GM23338 (cell line): Measurements from ENCODE around the gene PHAX. TPM values are rescaled to one million over a fixed set of nuclear protein-coding genes. Genes with fewer than 3 reads are reported as not detected.
A peak's percentile ranks its signal among the peaks of the same experiment; 100 is the strongest.

Experiments
- ATAC-seq: fragments of 200-7000 bp; cut with Tn5 transposase; 3 replicates; pipeline ENCODE4 v1.9.1; 2020
- DNase-seq: peaks from one replicate; pipeline ENCODE4 v3.0.0-alpha.2; 2015; ENCODE audit warnings: low spot score
- H2AFZ ChIP-seq: fragments of 200-600 bp; sonication (generic); 2 replicates; pipeline ENCODE4 v1.8.0; 2016; ENCODE audit warnings: antibody characterized with exemption, mild to moderate bottlenecking, moderate library complexity
- H3F3A ChIP-seq: fragments of 200-600 bp; sonication (generic); replicated peaks from 2 replicates; pipeline ENCODE4 v1.8.0; 2017; ENCODE audit warnings: antibody characterized with exemption, mixed run types, low read depth
- H3K27ac ChIP-seq: fragments of 200-600 bp; sonication (generic); 2 replicates; pipeline ENCODE4 v1.6.1; 2016; ENCODE audit warnings: low read depth
- H3K27me3 ChIP-seq: fragments of 200-600 bp; sonication (generic); 2 replicates; pipeline ENCODE4 v1.8.0; 2016; ENCODE audit warnings: mild to moderate bottlenecking, mixed run types, moderate library complexity; ENCODE audit not compliant: insufficient read depth
- H3K36me3 ChIP-seq: fragments of 200-600 bp; sonication (generic); 2 replicates; pipeline ENCODE4 v1.8.0; 2016; ENCODE audit warnings: mild to moderate bottlenecking; ENCODE audit not compliant: insufficient read depth
- H3K4me1 ChIP-seq: fragments of 200-600 bp; sonication (generic); 2 replicates; pipeline ENCODE4 v1.8.0; 2016; ENCODE audit warnings: mild to moderate bottlenecking, moderate library complexity; ENCODE audit not compliant: insufficient read depth
- H3K4me2 ChIP-seq: fragments of 200-600 bp; sonication (generic); 2 replicates; pipeline ENCODE4 v1.7.1; 2017; ENCODE audit warnings: mixed run types
- H3K4me3 ChIP-seq: fragments of 200-600 bp; sonication (generic); 2 replicates; pipeline ENCODE4 v1.6.1; 2016; ENCODE audit warnings: mixed run types
- H3K79me2 ChIP-seq: fragments of 200-600 bp; sonication (generic); replicated peaks from 2 replicates; pipeline ENCODE4 v1.8.0; 2017; ENCODE audit warnings: mild to moderate bottlenecking; ENCODE audit not compliant: insufficient read depth
- H3K9me2 ChIP-seq: fragments of 200-600 bp; sonication (generic); 2 replicates; pipeline ENCODE4 v1.8.0; 2017; ENCODE audit not compliant: insufficient read depth
- H4K20me1 ChIP-seq: fragments of 200-600 bp; sonication (generic); replicated peaks from 2 replicates; pipeline ENCODE4 v1.8.0; 2017; ENCODE audit warnings: mild to moderate bottlenecking; ENCODE audit not compliant: insufficient read depth
- H3K27ac Mint-ChIP-seq: 2 replicates; pipeline ENCODE4 v1.8.0; 2020; ENCODE audit warnings: inconsistent platforms, mild to moderate bottlenecking, moderate library complexity, mixed read lengths
- H3K27me3 Mint-ChIP-seq: 3 replicates; pipeline ENCODE4 v1.8.0; 2022; ENCODE audit warnings: low read depth, mild to moderate bottlenecking, moderate library complexity, mixed read lengths, inconsistent platforms; ENCODE audit not compliant: insufficient read depth, poor library complexity
- H3K36me3 Mint-ChIP-seq: 3 replicates; pipeline ENCODE4 v1.8.0; 2021; ENCODE audit warnings: low read depth, mild to moderate bottlenecking, inconsistent platforms, moderate library complexity, mixed read lengths
- H3K4me1 Mint-ChIP-seq: 3 replicates; pipeline ENCODE4 v1.8.0; 2020; ENCODE audit warnings: mild to moderate bottlenecking, inconsistent platforms, mixed read lengths
- H3K4me3 Mint-ChIP-seq: 3 replicates; pipeline ENCODE4 v1.8.0; 2021; ENCODE audit warnings: moderate library complexity, mild to moderate bottlenecking, inconsistent platforms, mixed read lengths
- H3K9me3 Mint-ChIP-seq: 3 replicates; pipeline ENCODE4 v1.8.0; 2020; ENCODE audit warnings: moderate library complexity, mild to moderate bottlenecking, inconsistent platforms, mixed read lengths
- EZH2phosphoT487 ChIP-seq: fragments of 200-600 bp; sonication (generic); IDR thresholded peaks from one replicate; pipeline ENCODE4 v1.8.1; 2018; ENCODE audit warnings: antibody characterized with exemption; ENCODE audit not compliant: unreplicated experiment
- JUNB ChIP-seq: IDR thresholded peaks from one replicate; pipeline ENCODE4 v1.6.1; 2016; ENCODE audit warnings: antibody characterized with exemption; ENCODE audit not compliant: unreplicated experiment
- POLR2AphosphoS5 ChIP-seq: IDR thresholded peaks from 2 replicates; pipeline ENCODE4 v1.6.1; 2016; ENCODE audit warnings: antibody characterized with exemption, low read depth
- ZNF331 ChIP-seq: fragments of 250-450 bp; sonication (Bioruptor Pico); IDR thresholded peaks from 2 replicates; pipeline ENCODE4 v1.5.0; 2020; ENCODE audit warnings: low read depth, mild to moderate bottlenecking, moderate library complexity
- polyA plus RNA-seq: library from polyadenylated mRNA; unstranded; fragments of >200 nt; fragmentation: Nextera tagmentation; extraction: Ambion mirVana; gene quantifications from 2 replicates; pipeline ENCODE4 v1.2.1, GENCODE V29; 2016
- total RNA-seq: library from RNA; depleted of rRNA; stranded (reverse); fragments of >200 nt; shearing (Covaris generic); gene quantifications from 2 replicates; pipeline ENCODE4 v1.2.3, GENCODE V29; 2014
- TF ChIP-seq, protein P1 (sequence below), 2 experiments: fragments of 200-600 bp in 1 of 2; sonication (generic) in 1 of 2; conservative IDR thresholded peaks; 2 replicates each; pipeline versions ENCODE4 v1.5.1 to v1.6.1; 2016 to 2017; ENCODE audit warnings: antibody characterized with exemption in 2 of 2, low read depth in 2 of 2, mild to moderate bottlenecking in 2 of 2, moderate library complexity in 1 of 2
- TF ChIP-seq, protein P2 (sequence below): IDR thresholded peaks from one replicate; pipeline ENCODE4 v1.6.1; 2018; ENCODE audit warnings: antibody characterized with exemption; ENCODE audit not compliant: unreplicated experiment
- TF ChIP-seq, protein P3 (sequence below): IDR thresholded peaks from 2 replicates; pipeline ENCODE4 v1.6.1; 2016; ENCODE audit warnings: antibody characterized with exemption

The PHAX gene
- total and polyA plus RNA-seq, 2 experiments from 2014 or later = 75.9 to 140 TPM

DNA sequence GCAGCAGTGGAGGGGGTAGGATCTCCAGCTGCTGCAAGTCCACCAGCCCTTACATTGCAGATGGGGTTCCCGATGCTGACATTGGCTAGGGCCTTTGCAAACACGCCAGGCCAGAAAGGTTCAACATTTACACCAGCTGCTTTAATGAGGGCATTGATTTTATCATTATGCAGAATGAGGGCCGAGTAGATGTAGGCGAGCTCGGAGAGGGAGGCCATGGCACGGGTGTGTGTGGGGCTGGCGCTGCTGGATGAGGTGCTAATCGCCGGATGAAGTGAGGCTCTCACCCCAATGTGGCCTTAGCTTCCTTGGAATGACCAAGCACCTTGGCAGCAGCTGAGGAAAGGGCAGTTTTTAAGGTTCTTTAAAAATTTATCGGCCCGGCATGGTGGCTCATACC lies 27.4 kb downstream of the PHAX start:
- Histone ChIP-seq H3K79me2 (no peaks in the 10 kb centered on the region; the same call in 1 of the 2 replicates), H3K4me1 (no peaks in the 10 kb centered on the region), H4K20me1 (no peaks in the 10 kb centered on the region), H3F3A (0 out of 2 replicates have a peak, but pooled peaks cover 11% of the 10 kb centered on the region), H2AFZ (no peak overlapping the region), H3K9me2 (no peaks in the 10 kb centered on the region), H3K27ac (peak overlapping the region; percentile 86), H3K4me3 (no peak overlapping the region), H3K27me3 (no peaks in the 10 kb centered on the region), H3K4me2 (no peak overlapping the region), H3K36me3 (peaks cover 15% of the 10 kb centered on the region)
- Mint-ChIP-seq H3K27ac (peak overlapping the region; percentile 49; the same call in 1 of the 2 replicates), H3K27me3 (peaks cover 15% of the 10 kb centered on the region), H3K4me1 (0 out of 3 replicates have a peak, but pooled peaks cover 2% of the 10 kb centered on the region), H3K36me3 (peaks cover 29% of the 10 kb centered on the region), H3K9me3 (no peaks in the 10 kb centered on the region), H3K4me3 (no peak overlapping the region)
- TF ChIP-seq, protein P1, sequence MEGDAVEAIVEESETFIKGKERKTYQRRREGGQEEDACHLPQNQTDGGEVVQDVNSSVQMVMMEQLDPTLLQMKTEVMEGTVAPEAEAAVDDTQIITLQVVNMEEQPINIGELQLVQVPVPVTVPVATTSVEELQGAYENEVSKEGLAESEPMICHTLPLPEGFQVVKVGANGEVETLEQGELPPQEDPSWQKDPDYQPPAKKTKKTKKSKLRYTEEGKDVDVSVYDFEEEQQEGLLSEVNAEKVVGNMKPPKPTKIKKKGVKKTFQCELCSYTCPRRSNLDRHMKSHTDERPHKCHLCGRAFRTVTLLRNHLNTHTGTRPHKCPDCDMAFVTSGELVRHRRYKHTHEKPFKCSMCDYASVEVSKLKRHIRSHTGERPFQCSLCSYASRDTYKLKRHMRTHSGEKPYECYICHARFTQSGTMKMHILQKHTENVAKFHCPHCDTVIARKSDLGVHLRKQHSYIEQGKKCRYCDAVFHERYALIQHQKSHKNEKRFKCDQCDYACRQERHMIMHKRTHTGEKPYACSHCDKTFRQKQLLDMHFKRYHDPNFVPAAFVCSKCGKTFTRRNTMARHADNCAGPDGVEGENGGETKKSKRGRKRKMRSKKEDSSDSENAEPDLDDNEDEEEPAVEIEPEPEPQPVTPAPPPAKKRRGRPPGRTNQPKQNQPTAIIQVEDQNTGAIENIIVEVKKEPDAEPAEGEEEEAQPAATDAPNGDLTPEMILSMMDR (conservative IDR thresholded peaks at IDR 0.05; ENCODE audit: low read depth in 2 of 2) = no peak
- TF ChIP-seq, protein P2, sequence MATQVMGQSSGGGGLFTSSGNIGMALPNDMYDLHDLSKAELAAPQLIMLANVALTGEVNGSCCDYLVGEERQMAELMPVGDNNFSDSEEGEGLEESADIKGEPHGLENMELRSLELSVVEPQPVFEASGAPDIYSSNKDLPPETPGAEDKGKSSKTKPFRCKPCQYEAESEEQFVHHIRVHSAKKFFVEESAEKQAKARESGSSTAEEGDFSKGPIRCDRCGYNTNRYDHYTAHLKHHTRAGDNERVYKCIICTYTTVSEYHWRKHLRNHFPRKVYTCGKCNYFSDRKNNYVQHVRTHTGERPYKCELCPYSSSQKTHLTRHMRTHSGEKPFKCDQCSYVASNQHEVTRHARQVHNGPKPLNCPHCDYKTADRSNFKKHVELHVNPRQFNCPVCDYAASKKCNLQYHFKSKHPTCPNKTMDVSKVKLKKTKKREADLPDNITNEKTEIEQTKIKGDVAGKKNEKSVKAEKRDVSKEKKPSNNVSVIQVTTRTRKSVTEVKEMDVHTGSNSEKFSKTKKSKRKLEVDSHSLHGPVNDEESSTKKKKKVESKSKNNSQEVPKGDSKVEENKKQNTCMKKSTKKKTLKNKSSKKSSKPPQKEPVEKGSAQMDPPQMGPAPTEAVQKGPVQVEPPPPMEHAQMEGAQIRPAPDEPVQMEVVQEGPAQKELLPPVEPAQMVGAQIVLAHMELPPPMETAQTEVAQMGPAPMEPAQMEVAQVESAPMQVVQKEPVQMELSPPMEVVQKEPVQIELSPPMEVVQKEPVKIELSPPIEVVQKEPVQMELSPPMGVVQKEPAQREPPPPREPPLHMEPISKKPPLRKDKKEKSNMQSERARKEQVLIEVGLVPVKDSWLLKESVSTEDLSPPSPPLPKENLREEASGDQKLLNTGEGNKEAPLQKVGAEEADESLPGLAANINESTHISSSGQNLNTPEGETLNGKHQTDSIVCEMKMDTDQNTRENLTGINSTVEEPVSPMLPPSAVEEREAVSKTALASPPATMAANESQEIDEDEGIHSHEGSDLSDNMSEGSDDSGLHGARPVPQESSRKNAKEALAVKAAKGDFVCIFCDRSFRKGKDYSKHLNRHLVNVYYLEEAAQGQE = no peak
- no peak for TF ChIP-seq EZH2phosphoT487
- TF ChIP-seq POLR2AphosphoS5 = peak; percentile 28; the same call in 1 of the 2 replicates
- no peak for TF ChIP-seq ZNF331 (CRISPR knock-in tag)
- TF ChIP-seq, protein P3, sequence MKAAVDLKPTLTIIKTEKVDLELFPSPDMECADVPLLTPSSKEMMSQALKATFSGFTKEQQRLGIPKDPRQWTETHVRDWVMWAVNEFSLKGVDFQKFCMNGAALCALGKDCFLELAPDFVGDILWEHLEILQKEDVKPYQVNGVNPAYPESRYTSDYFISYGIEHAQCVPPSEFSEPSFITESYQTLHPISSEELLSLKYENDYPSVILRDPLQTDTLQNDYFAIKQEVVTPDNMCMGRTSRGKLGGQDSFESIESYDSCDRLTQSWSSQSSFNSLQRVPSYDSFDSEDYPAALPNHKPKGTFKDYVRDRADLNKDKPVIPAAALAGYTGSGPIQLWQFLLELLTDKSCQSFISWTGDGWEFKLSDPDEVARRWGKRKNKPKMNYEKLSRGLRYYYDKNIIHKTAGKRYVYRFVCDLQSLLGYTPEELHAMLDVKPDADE = no peak
- DNase-seq (peak; percentile 28), ATAC-seq (peak; percentile 63)

DNA sequence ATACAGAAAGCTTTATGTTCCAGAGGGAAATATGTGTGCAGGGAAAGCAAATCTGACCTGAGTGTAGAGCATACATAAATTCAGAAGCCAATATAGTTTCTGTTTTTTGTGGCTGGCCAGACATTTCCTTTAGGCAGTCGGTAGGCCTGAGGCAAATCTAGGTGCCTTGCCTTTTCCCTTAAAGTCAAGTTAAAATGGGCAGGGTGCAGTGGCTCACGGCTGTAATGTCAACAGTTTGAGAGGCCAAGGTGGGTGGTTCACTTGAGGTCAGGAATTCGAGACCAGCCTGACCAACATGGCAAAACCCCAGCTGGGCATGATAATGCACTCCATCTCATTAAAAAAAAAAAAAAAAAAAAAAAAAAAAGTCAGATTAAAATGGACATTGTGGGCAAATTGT lies 31.2 kb downstream of the PHAX start:
- H3K27me3 ChIP-seq = no peaks in the 10 kb centered on the region
- Mint-ChIP-seq H3K27ac (no peak overlapping the region), H3K4me3 (no peak overlapping the region), H3K36me3 (no peaks in the 10 kb centered on the region), H3K4me1 (0 out of 3 replicates have a peak, but pooled peaks cover 2% of the 10 kb centered on the region), H3K27me3 (peaks cover 15% of the 10 kb centered on the region), H3K9me3 (no peaks in the 10 kb centered on the region)
- no peak for DNase-seq
- no peaks in the 10 kb centered on the region for H3K79me2 ChIP-seq
- no peak overlapping the region for H3K4me3 ChIP-seq
- no peaks in the 10 kb centered on the region for H3K4me1 ChIP-seq
- H3K9me2 ChIP-seq = no peaks in the 10 kb centered on the region
- H3K36me3 ChIP-seq = no peaks in the 10 kb centered on the region
- H3F3A ChIP-seq = 0 out of 2 replicates have a peak, but pooled peaks cover 3% of the 10 kb centered on the region
- H3K27ac ChIP-seq = peak overlapping the region; percentile 47
- H2AFZ ChIP-seq = no peak overlapping the region
- H4K20me1 ChIP-seq = no peaks in the 10 kb centered on the region
- no peak overlapping the region for H3K4me2 ChIP-seq
- ATAC-seq = no peak
- TF ChIP-seq, protein P3 = no peak
- no peak for TF ChIP-seq JUNB
